ENCODE data around the gene CFAP65. TPM values are rescaled to one million over a fixed set of nuclear protein-coding genes. Genes with fewer than 3 reads are reported as not detected.

The CFAP65 gene
- total and polyA plus RNA-seq, 2 of the 13 experiments (the other 11 are each of a cell fraction or from before 2014, with no cell fraction given) = 0.05 TPM; not detected in 1

- TF ChIP-seq ZNF10 (CRISPR knock-in tag; IDR thresholded peaks at IDR 0.05; ENCODE audit: borderline replicate concordance, low read depth) (no peak), MYNN (CRISPR knock-in tag; IDR thresholded peaks at IDR 0.05; ENCODE audit: low read depth) (no peak), PAWR (CRISPR knock-in tag; IDR thresholded peaks at IDR 0.05; ENCODE audit: borderline replicate concordance) (no peak), SOX5 (CRISPR knock-in tag; IDR thresholded peaks at IDR 0.05; ENCODE audit: borderline replicate concordance) (peak; percentile 95), SP5 (CRISPR knock-in tag; IDR thresholded peaks at IDR 0.05; ENCODE audit: borderline replicate concordance, low read depth) (0 out of 2 replicates have a peak, but pooled peaks have one; percentile 61), ZNF768 (CRISPR knock-in tag; IDR thresholded peaks at IDR 0.05) (no peak), TSC22D2 (CRISPR knock-in tag; IDR thresholded peaks at IDR 0.05; ENCODE audit: borderline replicate concordance) (no peak), KLF9 (CRISPR knock-in tag; IDR thresholded peaks at IDR 0.05; ENCODE audit: low read depth) (no peak), ZSCAN5A (CRISPR knock-in tag; IDR thresholded peaks at IDR 0.05; ENCODE audit: borderline replicate concordance) (no peak), ZC3H4 (CRISPR knock-in tag; IDR thresholded peaks at IDR 0.05; ENCODE audit: borderline replicate concordance) (no peak), TOPORS (CRISPR knock-in tag; IDR thresholded peaks at IDR 0.05) (no peak), STAT5B (CRISPR knock-in tag; IDR thresholded peaks at IDR 0.05) (no peak), ZBTB43 (CRISPR knock-in tag; conservative IDR thresholded peaks at IDR 0.05) (no peak), ZNF121 (CRISPR knock-in tag; IDR thresholded peaks at IDR 0.05) (0 out of 2 replicates have a peak, but pooled peaks have one; percentile 26), NR2C2 (CRISPR knock-in tag; IDR thresholded peaks at IDR 0.05; ENCODE audit: borderline replicate concordance) (peak; percentile 23; the same call in 1 of the 2 replicates), SSRP1 (CRISPR knock-in tag; IDR thresholded peaks at IDR 0.05) (peak; percentile 41; the same call in 1 of the 2 replicates), ZNF331 (CRISPR knock-in tag; IDR thresholded peaks at IDR 0.05) (peak; percentile 51; the same call in 1 of the 2 replicates), IRX3 (CRISPR knock-in tag; IDR thresholded peaks at IDR 0.05; ENCODE audit: borderline replicate concordance, low read depth) (no peak), DNMT3B (CRISPR knock-in tag; conservative IDR thresholded peaks at IDR 0.05) (0 out of 2 replicates have a peak, but pooled peaks have one; percentile 64), SKIL (CRISPR knock-in tag; IDR thresholded peaks at IDR 0.05; ENCODE audit: borderline replicate concordance) (peak; percentile 27; the same call in 1 of the 2 replicates), ATAD3A (CRISPR knock-in tag; IDR thresholded peaks at IDR 0.05) (no peak)
- TF ChIP-seq, protein P1, sequence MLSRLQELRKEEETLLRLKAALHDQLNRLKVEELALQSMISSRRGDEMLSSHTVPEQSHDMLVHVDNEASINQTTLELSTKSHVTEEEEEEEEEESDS (CRISPR knock-in tag; IDR thresholded peaks at IDR 0.05; ENCODE audit: borderline replicate concordance) = no peak
- TF ChIP-seq, protein P2, sequence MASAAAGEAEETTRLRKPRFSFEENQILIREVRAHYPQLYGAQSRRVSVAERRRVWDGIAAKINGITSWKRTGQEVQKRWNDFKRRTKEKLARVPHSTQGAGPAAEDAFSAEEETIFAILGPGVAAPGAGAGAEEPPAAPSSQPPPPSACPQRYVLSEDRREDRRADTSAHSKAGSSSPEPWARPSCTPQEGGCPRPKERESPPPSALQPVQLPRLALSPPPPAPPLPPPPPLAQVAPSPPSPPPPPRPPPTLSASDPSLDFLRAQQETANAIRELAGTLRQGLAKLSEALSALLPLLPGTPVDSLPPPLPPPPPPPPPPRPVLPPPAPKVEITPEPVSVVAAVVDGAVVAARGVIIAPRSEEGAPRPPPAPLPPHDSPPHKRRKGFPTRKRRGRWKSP (CRISPR knock-in tag; IDR thresholded peaks at IDR 0.05) = peak; percentile 30; the same call in 1 of the 2 replicates
- TF ChIP-seq, protein P3, sequence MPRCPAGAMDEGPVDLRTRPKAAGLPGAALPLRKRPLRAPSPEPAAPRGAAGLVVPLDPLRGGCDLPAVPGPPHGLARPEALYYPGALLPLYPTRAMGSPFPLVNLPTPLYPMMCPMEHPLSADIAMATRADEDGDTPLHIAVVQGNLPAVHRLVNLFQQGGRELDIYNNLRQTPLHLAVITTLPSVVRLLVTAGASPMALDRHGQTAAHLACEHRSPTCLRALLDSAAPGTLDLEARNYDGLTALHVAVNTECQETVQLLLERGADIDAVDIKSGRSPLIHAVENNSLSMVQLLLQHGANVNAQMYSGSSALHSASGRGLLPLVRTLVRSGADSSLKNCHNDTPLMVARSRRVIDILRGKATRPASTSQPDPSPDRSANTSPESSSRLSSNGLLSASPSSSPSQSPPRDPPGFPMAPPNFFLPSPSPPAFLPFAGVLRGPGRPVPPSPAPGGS (CRISPR knock-in tag; IDR thresholded peaks at IDR 0.05) = no peak
Measured at GRCh38 chr2:219081096-219081495, 39.8 kb upstream of the CFAP65 start (continued).

Measured in HepG2 (cell line).